AG09309 (cell line): ENCODE data around the gene ZNHIT1.

ENCODE experiments used
- DNase-seq: peaks from one replicate; pipeline ENCODE4 v3.0.0-alpha.2; 2010; ENCODE audit warnings: low read depth
- H3K4me3 ChIP-seq: 2 replicates; pipeline ENCODE4 v1.5.1; 2011; ENCODE audit warnings: mild to moderate bottlenecking, low read depth, low read length, moderate library complexity; ENCODE audit not compliant: control insufficient read depth
- TF ChIP-seq, protein P1 (sequence below): IDR thresholded peaks from 2 replicates; pipeline ENCODE4 v1.5.1; 2011; ENCODE audit warnings: mild to moderate bottlenecking, low read depth, low read length, inconsistent platforms; ENCODE audit not compliant: insufficient read depth, control insufficient read depth; ENCODE audit errors: missing control alignments

The ZNHIT1 gene

DNA sequence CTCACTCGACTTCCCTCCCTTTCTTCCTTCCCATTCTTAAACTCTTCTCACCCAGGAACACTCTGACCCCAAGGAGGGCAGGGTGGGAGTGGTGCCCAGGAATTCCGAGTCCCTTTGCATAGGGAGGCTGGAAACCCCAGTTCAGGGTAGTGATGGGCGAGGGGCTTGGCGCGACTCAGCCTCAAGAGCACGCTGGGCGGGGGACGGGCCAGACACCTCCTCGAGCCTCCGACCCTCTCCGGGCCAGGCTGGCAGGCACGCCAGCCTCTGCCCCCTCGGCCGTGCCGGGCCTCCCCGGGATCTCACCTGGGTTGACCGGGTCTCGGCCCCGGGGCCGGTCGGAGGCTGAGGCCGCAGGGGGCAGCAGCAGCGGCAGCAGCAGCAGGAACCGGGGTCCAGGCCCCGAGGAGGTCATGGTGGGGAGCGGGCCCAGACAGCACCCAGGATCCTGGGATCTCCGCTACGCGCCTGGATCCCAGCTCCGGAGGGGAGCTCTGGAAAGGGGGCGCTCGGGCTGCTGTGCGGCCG, 1.0 kb upstream of the ZNHIT1 start:
- H3K4me3 ChIP-seq = peak overlapping the region; percentile 96
- TF ChIP-seq, protein P1, sequence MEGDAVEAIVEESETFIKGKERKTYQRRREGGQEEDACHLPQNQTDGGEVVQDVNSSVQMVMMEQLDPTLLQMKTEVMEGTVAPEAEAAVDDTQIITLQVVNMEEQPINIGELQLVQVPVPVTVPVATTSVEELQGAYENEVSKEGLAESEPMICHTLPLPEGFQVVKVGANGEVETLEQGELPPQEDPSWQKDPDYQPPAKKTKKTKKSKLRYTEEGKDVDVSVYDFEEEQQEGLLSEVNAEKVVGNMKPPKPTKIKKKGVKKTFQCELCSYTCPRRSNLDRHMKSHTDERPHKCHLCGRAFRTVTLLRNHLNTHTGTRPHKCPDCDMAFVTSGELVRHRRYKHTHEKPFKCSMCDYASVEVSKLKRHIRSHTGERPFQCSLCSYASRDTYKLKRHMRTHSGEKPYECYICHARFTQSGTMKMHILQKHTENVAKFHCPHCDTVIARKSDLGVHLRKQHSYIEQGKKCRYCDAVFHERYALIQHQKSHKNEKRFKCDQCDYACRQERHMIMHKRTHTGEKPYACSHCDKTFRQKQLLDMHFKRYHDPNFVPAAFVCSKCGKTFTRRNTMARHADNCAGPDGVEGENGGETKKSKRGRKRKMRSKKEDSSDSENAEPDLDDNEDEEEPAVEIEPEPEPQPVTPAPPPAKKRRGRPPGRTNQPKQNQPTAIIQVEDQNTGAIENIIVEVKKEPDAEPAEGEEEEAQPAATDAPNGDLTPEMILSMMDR = peak; percentile 2
- no peak for DNase-seq

DNA sequence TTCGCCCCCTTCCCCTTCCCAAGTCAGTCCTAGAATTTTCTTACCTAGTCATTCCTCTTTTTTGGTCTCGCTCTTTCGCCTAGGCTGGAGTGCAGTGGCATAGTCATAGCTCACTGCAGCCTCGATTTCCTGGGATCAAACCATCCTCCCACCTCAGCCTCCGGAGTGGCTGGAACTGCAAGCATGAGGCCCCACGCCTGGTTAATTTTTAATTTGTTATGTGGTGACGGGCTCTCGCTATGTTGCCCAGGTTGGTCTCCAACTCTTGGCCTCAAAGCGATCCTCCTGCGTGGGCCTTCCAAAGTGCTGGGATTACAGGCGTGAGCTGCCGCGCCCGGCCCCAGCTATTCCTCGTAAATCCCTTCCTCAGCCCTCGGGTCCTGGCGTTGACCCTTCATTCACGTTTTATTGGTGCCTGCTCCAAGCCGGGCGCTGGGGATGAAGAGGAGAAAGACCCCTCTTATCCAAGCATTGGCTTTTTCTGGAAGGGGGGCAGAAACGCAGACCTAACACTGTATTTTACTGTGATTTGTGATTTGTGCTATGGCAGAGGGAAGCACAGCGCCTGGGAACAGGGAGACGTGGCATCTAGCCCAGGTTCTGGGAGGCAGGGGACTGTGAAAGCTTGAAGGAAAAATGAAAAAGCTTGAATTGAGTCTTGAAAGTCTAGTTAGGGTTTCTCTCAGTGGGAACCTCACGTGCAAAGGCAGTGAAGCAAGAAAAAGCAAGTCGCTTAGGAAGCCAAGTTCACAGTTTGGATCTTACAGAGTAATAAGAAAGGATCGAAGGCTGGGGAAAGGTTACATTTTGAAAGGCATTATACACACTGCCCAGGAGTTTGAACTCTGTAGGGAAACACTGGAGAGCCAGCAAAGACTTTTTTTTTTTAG, 516 bp downstream of the ZNHIT1 start:
- H3K4me3 ChIP-seq = peak overlapping the region; percentile 96
- TF ChIP-seq, protein P1 = no peak
- no peak for DNase-seq

DNA sequence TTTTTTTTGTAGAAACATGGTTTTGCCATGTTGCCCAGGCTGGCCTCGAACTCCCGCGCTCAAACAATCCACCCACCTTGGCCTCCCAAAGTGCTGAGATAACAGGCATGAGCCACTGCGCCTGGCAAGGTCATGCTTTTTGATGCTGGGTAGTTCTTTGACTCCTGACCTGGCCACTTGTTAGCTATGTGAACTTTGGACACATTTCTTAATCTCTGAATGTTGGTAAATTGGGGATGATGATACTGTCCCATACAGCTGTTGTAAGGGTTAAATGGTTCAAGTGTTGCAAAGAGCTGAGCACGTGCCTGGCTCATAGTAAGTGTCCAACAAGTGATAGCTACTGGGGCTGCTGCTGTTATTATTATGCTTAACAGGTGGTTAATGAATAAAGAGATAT, 2.3 kb downstream of the ZNHIT1 start:
- DNase-seq = no peak
- no peak overlapping the region for H3K4me3 ChIP-seq
- TF ChIP-seq, protein P1 = no peak

DNA sequence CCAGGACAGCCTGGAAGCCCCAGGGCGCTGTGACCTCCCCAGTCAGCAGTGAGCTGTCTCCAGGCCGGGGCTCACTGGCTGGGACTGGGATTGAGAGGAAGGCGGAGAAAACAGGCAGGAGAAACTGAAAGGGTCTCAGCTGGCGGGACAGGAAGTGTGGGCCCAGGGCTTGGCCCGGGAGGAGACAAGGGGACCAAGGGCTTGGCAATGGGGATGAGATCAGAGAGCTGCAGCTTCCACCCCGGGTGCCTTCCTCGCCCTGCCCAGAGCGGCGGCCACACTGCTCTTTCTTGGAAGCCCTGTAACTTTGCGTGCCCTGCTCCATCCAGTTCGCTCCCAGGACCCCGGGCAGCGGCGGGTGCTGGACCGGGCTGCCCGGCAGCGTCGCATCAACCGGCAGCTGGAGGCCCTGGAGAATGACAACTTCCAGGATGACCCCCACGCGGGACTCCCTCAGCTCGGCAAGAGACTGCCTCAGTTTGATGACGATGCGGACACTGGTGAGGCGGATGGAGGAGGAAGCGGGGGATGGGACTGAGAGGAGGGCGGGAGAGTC, 4.4 kb downstream of the ZNHIT1 start:
- DNase-seq = no peak
- TF ChIP-seq, protein P1 = no peak
- no peak overlapping the region for H3K4me3 ChIP-seq

DNA sequence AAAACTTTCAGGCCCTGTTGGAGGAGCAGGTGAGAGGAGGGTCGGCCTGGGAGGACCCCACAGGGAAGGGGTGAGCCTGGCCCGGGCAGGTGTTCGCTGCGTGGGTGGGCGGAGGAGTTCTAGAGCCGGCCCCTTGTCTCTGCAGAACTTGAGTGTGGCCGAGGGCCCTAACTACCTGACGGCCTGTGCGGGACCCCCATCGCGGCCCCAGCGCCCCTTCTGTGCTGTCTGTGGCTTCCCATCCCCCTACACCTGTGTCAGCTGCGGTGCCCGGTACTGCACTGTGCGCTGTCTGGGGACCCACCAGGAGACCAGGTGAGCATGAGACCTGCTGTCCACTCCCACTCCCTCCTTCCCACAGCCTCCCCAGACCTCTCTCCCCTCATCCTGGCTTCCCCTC, 5.6 kb downstream of the ZNHIT1 start:
- no peak overlapping the region for H3K4me3 ChIP-seq
- no peak for DNase-seq
- TF ChIP-seq, protein P1 = no peak

DNA sequence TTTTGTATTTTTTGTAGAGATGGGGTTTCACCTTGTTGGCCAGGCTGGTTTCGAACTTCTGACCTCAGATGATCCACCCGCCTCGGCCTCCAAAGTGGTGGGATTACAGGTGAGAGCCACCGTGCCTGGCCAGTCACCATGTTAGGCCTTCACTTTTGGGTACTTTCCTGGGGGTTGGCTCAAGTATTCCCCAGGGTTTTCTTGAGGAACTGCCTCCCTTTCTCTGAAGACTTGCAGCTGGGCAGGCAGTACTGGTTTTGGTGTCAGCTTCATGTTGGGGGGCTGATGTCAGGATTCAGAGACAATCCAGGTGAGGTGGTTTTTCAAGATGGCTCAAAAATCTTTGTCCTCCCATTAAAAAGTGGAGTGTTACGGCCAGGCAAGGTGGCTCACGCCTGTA, 7.7 kb downstream of the ZNHIT1 start:
- TF ChIP-seq, protein P1 = no peak
- H3K4me3 ChIP-seq = no peak overlapping the region
- no peak for DNase-seq
